Activated naive CD4-positive, alpha-beta T cell treated with anti-CD3 and anti-CD28 coated beads, Interleukin-2, amount 50 U/mL, for 24 hours (primary cell): Measurements from ENCODE around the gene FLT4.

ENCODE experiments used
- H3K27ac Mint-ChIP-seq: one replicate; pipeline ENCODE4 v1.8.0; 2021; ENCODE audit warnings: mild to moderate bottlenecking, mixed read lengths
- H3K27me3 Mint-ChIP-seq: one replicate; pipeline ENCODE4 v1.8.0; 2021; ENCODE audit warnings: mixed read lengths
- H3K36me3 Mint-ChIP-seq: one replicate; pipeline ENCODE4 v1.8.0; 2021; ENCODE audit warnings: mixed read lengths
- H3K4me1 Mint-ChIP-seq: one replicate; pipeline ENCODE4 v1.8.0; 2021; ENCODE audit warnings: mixed read lengths
- H3K4me3 Mint-ChIP-seq: one replicate; pipeline ENCODE4 v1.8.0; 2021; ENCODE audit warnings: mild to moderate bottlenecking, mixed read lengths
- H3K9me3 Mint-ChIP-seq: one replicate; pipeline ENCODE4 v1.8.0; 2021; ENCODE audit warnings: mixed read lengths

Gene FLT4

GRCh38 chr5:180611140-180611850, 38.1 kb downstream of the FLT4 start:
- H3K4me1 Mint-ChIP-seq: no peaks in the 10 kb centered on the region
- H3K9me3 Mint-ChIP-seq: no peaks in the 10 kb centered on the region
- no peak overlapping the region for H3K4me3 Mint-ChIP-seq
- H3K36me3 Mint-ChIP-seq: no peaks in the 10 kb centered on the region
- no peak overlapping the region for H3K27ac Mint-ChIP-seq
- no peaks in the 10 kb centered on the region for H3K27me3 Mint-ChIP-seq

DNA sequence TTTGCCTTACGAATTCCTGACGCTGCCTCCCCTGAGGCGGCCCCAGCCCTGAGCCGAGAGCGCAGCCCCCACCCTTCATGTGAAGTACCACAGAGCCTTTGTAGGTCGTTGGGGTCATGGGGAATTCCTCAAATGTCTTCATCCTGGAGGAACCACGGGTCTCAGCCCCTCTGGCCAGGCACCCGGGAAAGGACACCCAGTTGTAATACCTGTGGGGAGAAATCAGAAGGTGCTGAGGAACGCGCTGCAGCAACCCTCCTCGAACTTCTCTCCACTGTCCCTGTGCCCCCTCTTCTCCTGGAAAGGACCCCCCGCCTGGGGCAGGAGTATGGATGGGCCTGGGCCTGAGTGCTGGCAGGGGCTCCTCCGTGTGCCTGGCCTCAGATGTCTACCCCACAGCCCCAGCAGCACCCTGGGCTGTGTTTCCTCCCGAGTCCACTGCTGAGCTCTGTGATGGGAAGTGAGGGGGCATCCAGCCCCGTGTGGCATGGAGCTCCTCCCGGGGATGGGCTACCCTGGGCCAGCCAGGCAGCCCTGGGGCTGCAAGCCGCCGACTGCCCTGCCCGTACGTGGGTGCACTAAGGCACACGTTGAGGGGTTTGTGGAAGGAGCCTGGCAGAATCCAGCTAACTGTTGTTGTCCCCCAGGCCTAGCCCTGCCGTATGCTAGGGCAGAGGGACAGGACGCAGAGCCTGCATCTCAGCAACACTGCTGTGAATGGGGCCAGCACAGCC, 39.4 kb downstream of the FLT4 start:
- Mint-ChIP-seq H3K4me3 (no peak overlapping the region), H3K27ac (no peak overlapping the region), H3K27me3 (no peaks in the 10 kb centered on the region), H3K4me1 (no peaks in the 10 kb centered on the region), H3K9me3 (no peaks in the 10 kb centered on the region), H3K36me3 (no peaks in the 10 kb centered on the region)

DNA sequence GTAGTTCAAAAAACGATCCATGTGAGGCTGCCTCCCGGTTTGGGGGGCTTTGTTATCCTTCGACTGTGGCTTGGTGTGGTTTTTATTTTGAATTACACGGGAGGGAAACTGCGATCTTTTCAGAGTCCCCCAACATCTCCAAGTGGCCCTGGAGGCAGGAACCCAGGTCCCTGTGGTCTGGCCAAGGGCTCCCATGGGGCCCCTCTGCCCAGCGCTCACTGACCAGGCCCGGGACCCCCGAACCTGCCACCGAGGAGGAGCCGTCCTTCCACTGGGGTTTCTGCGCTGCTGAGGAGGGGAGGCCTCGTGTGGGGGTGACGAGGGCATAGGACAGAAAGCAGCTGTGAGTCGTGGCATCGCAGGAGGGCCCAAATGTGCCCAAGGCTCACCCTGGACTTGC, 40.0 kb downstream of the FLT4 start:
- no peak overlapping the region for H3K4me3 Mint-ChIP-seq
- H3K36me3 Mint-ChIP-seq: no peaks in the 10 kb centered on the region
- H3K9me3 Mint-ChIP-seq: no peaks in the 10 kb centered on the region
- no peaks in the 10 kb centered on the region for H3K27me3 Mint-ChIP-seq
- H3K4me1 Mint-ChIP-seq: no peaks in the 10 kb centered on the region
- H3K27ac Mint-ChIP-seq: no peak overlapping the region

DNA sequence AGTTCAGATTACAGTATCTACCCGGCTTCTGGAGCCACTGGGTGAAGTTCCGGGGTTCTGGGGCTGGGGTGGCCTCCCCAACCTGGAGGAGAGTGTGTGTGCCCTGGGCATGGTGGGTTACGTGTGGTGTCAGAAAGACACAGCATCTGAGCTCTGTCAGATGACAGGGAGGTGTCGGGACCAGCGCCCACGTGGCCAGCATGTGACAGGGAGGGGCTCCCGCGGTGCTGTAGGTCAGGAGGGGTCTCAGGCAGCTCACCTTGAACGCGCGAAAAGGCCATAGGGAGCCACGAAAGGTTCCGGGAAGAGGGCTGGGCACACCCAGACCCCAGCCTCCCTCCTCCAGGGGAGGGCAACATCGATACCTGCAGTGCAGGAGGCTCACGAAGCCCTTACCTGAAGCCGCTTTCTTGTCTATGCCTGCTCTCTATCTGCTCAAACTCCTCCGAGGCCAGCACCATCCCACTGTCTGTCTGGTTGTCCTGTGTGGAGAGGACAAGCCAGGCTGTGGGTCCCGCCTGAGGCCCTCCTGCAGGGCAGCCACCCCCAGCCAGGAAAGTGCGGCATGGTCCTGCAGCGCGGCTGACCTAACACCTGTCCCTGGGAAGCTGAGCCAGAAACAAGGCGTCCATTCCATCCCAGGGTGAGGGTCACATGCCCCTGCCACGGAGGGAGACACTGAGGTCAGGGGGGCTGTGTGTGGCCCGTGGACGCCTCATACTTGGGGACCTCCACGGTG, 40.7 kb downstream of the FLT4 start:
- Mint-ChIP-seq H3K27me3 (no peaks in the 10 kb centered on the region), H3K9me3 (no peaks in the 10 kb centered on the region), H3K4me1 (no peaks in the 10 kb centered on the region), H3K36me3 (no peaks in the 10 kb centered on the region), H3K4me3 (no peak overlapping the region), H3K27ac (no peak overlapping the region)

DNA sequence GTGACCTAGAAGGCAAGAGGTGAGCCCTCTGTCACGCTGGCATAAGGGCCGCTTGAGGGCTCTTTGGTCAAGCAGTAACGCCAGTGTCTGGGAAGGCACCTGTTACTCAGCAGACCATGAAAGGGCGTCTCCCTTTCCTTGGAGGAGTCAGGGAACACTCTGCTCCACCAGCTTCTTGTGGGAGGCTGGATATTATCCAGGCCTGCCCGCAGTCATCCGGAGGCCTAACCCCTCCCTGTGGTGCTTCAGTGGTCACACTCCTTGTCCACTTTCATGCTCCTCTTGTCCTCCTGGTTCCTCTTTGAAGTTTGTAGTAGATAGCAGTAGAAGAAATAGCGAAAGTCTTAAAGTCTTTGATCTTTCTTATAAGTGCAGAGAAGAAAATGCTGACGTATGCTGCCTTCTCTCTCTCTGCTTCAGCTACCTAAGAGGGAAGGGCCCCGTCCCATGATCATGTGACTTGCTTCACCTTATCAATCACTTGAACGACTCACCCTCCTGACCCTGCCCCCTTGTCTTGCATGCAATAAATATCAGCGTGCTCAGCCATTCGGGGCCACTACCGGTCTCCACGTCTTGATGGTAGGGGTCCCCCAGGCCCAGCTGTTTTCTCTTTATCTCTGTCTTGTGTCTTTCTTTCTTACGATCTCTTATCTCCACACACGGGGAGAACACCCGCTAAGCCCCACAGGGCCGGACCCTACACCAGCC, 41.4 kb downstream of the FLT4 start:
- H3K27ac Mint-ChIP-seq: no peak overlapping the region
- H3K4me3 Mint-ChIP-seq: no peak overlapping the region
- no peaks in the 10 kb centered on the region for H3K4me1 Mint-ChIP-seq
- no peaks in the 10 kb centered on the region for H3K36me3 Mint-ChIP-seq
- no peaks in the 10 kb centered on the region for H3K9me3 Mint-ChIP-seq
- no peaks in the 10 kb centered on the region for H3K27me3 Mint-ChIP-seq

GRCh38 chr5:180606215-180606785, 43.1 kb downstream of the FLT4 start:
- no peaks in the 10 kb centered on the region for H3K9me3 Mint-ChIP-seq
- no peaks in the 10 kb centered on the region for H3K27me3 Mint-ChIP-seq
- H3K27ac Mint-ChIP-seq: no peak overlapping the region
- no peaks in the 10 kb centered on the region for H3K36me3 Mint-ChIP-seq
- H3K4me3 Mint-ChIP-seq: no peak overlapping the region
- no peaks in the 10 kb centered on the region for H3K4me1 Mint-ChIP-seq

DNA sequence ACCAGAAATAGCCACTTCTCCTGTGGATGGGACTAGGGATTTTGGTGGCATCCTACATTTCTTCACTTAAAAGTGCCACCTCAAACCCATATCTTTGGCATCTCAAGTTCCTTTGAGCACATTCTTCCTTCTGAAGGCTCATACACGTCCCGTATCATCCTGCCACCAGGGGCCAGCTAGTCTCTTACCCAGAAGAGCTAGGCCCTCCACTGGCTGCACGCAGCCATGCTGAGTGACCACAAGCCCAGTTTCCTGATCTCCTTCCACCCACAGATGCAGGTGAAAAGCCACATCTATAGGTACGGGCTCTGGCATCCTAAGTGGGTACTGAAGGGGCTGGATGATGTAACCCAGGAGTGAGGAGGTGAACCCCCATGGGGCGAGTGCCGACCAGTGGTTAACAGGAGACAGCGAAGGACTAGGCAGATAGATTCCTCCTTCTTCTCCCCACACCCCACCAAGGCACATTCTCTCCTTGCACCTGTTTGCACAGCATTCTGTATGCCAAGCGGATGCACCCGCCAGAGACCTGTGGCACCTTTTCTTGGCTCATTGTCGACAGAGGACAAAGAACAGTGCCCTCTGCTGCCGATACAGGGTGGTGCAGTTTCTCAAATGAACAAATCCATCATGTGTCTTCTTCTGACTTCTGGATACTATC, 43.7 kb downstream of the FLT4 start:
- no peak overlapping the region for H3K4me3 Mint-ChIP-seq
- no peaks in the 10 kb centered on the region for H3K36me3 Mint-ChIP-seq
- no peak overlapping the region for H3K27ac Mint-ChIP-seq
- H3K4me1 Mint-ChIP-seq: no peaks in the 10 kb centered on the region
- H3K27me3 Mint-ChIP-seq: no peaks in the 10 kb centered on the region
- no peaks in the 10 kb centered on the region for H3K9me3 Mint-ChIP-seq

- Mint-ChIP-seq H3K4me1 (no peaks in the 10 kb centered on the region), H3K27me3 (no peaks in the 10 kb centered on the region), H3K4me3 (no peak overlapping the region), H3K27ac (no peak overlapping the region), H3K36me3 (no peaks in the 10 kb centered on the region), H3K9me3 (no peaks in the 10 kb centered on the region)
Observed at GRCh38 chr5:180604271-180604670, 45.1 kb downstream of the FLT4 start.

DNA sequence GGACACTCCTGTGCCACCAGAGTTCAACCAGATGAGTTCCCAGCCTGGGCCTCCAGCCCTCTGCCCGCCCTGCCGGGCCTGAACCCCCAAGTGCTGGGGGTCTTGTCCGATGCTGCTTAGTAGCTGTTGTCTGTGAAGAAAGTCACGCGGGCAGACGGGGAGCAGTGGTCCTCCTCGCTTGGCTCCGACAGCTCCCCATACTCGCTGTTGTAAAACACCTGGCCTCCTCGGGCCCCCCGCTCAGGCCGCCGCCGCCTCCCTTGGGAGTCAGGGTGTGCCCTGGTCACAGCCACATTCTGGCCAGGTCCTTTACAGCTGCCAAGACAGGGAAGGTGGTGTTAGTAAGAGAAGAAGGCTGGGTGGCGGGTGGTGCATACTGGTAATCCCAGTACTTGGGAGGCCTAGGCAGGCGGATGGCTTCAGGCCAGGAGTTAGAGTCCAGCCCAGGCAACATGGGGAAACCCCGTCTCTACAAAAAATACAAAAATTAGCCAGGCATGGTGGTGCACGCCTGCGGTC, 46.3 kb downstream of the FLT4 start:
- Mint-ChIP-seq H3K9me3 (no peaks in the 10 kb centered on the region), H3K27ac (no peak overlapping the region), H3K4me3 (no peak overlapping the region), H3K36me3 (no peaks in the 10 kb centered on the region), H3K4me1 (no peaks in the 10 kb centered on the region), H3K27me3 (no peaks in the 10 kb centered on the region)

DNA sequence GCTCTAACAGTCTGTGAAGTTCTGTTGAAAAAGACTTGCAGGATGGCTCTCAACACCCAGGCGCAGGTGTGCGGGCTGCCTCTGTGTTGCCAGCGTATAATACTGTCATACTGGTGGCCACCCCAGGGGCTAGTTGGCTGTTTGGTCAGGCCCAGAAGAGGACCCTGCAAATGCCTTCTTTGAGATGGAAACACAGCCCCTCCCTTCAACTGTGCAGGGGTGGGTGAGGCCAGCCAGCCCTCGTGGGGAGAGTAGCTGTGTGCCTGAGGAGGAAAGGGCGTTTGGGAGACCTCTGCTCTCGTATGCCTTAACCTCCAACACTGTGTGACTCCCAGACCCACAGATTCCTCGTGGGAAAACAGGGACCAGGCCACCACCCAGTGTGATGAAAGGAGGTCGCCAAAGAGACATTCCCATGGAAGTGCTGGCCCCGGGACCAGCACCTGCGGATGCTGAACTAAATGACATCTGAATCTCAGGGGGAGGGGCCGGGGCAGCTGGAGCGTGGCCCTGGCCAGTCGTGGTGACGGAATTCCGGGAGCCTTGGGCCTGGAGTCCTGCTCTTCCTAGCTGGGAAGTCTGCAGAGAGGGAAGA, 46.8 kb downstream of the FLT4 start:
- Mint-ChIP-seq H3K4me3 (no peak overlapping the region), H3K27ac (no peak overlapping the region), H3K4me1 (no peaks in the 10 kb centered on the region), H3K9me3 (no peaks in the 10 kb centered on the region), H3K36me3 (no peaks in the 10 kb centered on the region), H3K27me3 (no peaks in the 10 kb centered on the region)

DNA sequence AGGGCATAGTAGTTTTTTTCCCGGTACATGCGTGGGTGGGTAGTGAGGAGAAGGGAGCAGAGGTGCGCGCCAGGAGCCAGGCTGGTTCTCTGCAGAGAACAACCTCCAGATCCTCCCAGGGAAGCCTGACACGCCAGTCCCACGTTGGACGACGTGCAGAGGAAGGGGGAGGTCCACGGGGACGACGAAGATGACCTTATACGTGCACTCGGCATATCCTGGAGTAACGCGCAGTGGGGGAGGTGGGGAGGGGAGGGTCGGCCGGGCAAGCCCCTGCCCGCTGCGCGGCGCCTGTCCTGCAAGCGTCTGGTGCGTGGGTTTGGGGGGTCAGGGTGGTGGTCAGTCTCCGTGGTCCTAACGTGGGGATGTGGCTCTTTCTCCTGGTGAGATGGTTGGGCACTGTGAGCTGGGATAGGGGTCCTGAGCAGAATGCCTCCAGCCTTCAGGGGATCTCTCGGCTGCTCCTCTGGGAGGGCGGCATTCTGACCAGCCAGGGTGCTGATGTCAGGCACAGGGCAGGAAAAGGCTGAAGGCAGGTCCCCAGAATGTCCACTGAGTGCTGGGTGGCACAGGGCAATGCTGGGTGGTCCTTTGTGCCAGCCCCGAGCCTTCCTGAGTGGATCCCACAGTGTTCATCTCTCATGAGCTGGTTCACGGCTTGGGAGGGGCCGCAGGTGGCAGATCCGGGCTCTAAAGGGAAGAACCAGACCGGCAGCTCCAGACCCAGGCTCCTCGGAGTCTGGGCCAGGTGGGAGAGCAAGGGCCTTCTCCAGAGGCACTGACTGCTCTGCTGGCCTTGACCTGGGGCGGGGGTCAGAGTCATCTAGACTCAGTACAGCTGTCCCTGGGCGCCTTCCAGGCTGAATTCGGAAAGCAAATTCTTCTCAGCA, 47.6 kb downstream of the FLT4 start:
- no peak overlapping the region for H3K4me3 Mint-ChIP-seq
- H3K27ac Mint-ChIP-seq: no peak overlapping the region
- no peaks in the 10 kb centered on the region for H3K9me3 Mint-ChIP-seq
- no peaks in the 10 kb centered on the region for H3K36me3 Mint-ChIP-seq
- H3K27me3 Mint-ChIP-seq: no peaks in the 10 kb centered on the region
- no peaks in the 10 kb centered on the region for H3K4me1 Mint-ChIP-seq

DNA sequence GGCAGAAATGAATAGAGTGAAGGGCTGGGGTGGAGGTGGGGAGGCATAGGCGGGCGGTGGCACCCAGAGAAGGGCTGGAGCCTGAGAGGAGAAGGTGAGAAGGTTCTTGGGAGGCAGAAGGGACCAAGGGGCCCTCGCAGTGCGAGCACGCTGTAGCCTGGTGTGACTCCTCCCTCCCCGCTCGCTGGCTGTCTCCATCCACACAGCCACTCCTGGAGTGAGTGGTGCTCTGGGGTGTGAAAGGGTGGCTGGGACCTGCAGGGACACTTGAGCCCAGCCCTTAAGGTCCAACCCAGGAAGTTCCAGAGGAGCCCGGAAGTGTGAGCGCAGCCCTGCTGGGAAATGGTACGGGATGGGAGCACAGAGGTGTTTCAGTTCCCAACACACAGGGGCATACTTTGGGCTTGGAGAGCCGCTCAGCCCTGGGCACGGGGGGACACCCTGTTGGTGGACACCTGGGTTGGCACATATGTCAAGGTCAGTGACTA, 48.8 kb downstream of the FLT4 start:
- Mint-ChIP-seq H3K4me1 (no peaks in the 10 kb centered on the region), H3K4me3 (no peak overlapping the region), H3K36me3 (no peaks in the 10 kb centered on the region), H3K27me3 (no peaks in the 10 kb centered on the region), H3K9me3 (no peaks in the 10 kb centered on the region), H3K27ac (no peak overlapping the region)

- no peak overlapping the region for H3K27ac Mint-ChIP-seq
- H3K4me1 Mint-ChIP-seq: peaks cover 1% of the 10 kb centered on the region
- H3K36me3 Mint-ChIP-seq: no peaks in the 10 kb centered on the region
- no peaks in the 10 kb centered on the region for H3K27me3 Mint-ChIP-seq
- H3K9me3 Mint-ChIP-seq: no peaks in the 10 kb centered on the region
- H3K4me3 Mint-ChIP-seq: no peak overlapping the region
Observed at GRCh38 chr5:180599981-180600553, 49.3 kb downstream of the FLT4 start.
